ENCODE results near the gene ARID5B.

ARID5B gene

DNA sequence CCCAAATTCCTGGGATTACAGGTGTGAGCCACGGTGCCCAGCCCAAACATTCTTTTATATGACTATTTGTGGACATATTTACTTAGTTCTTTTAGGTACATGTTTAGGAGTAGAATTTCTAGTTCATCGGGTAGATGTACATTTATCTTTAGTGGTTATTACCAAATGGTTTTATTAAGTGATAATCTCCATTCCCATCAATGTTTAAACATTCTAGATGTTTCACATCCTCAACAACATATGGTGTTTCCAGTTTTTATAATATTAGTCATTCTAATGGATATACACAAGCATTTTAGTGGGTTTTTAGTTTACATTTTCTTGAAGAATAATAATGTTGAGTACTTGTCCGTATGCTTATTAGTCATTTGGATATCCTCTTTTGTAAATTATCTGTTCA, 235.4 kb downstream of the ARID5B start:
- H3K4me3 ChIP-seq (ENCODE audit: low read length, poor library complexity, severe bottlenecking), result no peak overlapping the region
- H2AFZ ChIP-seq (ENCODE audit: low read length), result no peak overlapping the region
- no peak for TF ChIP-seq CTCF (conservative IDR thresholded peaks at IDR 0.05; ENCODE audit: low read length)
- TF ChIP-seq EZH2phosphoT487 (IDR thresholded peaks at IDR 0.05; ENCODE audit: borderline replicate concordance), result no peak

More for the DNA sequence above, 235.4 kb downstream of the ARID5B start:
- peaks cover 6% of the 10 kb centered on the region; the same call in 1 of the 2 replicates for H3K9me3 ChIP-seq (ENCODE audit: insufficient read depth, low read depth, low read length)
- H3K9me2 ChIP-seq (replicated peaks; ENCODE audit: low read depth, low read length), result no peaks in the 10 kb centered on the region
- H3K79me2 ChIP-seq (ENCODE audit: insufficient read depth, low read length), result no peaks in the 10 kb centered on the region
- H3K27me3 ChIP-seq (ENCODE audit: insufficient read depth, low read length, poor library complexity, severe bottlenecking), result no peaks in the 10 kb centered on the region
- H4K20me1 ChIP-seq (ENCODE audit: insufficient read depth, low read length, poor library complexity, severe bottlenecking), result no peaks in the 10 kb centered on the region
- no peak overlapping the region for H3K4me2 ChIP-seq (ENCODE audit: low read depth, low read length, poor library complexity, severe bottlenecking)
- peaks cover 10% of the 10 kb centered on the region for H3K4me1 ChIP-seq (ENCODE audit: insufficient read depth, low read length, poor library complexity, severe bottlenecking)
- no peak overlapping the region for H3K9ac ChIP-seq (ENCODE audit: low read depth, low read length, poor library complexity, severe bottlenecking)
- no peaks in the 10 kb centered on the region for H3K36me3 ChIP-seq (ENCODE audit: insufficient read depth, low read length)
- H3F3A ChIP-seq (ENCODE audit: low read depth), result no peaks in the 10 kb centered on the region
